ENCODE measurements around the gene MAP4. TPM values are rescaled to one million over a fixed set of nuclear protein-coding genes. Genes with fewer than 3 reads are reported as not detected.

MAP4 gene
- total and polyA plus RNA-seq, 3 experiments from 2014 or later: 55.7 to 117 (median 114) TPM

DNA sequence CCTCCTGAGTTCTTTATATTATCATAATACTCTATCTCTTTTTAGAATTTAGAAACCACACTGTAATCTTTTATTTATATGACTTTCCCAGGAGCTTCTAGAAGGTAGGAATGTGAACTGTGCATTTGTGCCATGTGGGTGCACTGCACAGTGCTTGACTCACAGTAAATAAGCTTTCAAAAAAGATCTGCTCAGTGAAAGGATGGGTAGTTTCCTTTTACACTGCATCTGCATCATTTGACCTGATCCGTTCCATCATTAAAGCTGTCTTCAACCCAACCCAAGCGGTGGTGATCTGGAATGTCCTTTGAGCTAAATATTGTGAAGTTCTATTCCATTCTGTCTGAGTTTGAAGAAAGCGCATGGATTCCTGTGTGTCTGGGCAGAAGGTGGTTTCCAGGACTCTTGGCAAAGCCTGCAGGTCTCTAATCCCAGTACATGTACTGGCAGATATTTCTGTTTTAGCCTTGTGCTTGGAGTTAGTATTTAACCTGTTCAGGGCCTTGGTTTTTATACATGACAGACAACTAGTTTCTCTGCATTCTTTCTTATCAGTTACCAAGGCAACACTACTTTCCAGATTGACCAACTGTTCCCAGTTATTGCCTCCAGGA is 116.6 kb downstream of the MAP4 start:
- Mint-ChIP-seq H3K9me3 (no peaks in the 10 kb centered on the region), H3K36me3 (peaks cover 0 to 60% (median 6%) of the 10 kb centered on the region in 3 donors), H3K4me1 (peaks cover 0 to 8% (median 4%) of the 10 kb centered on the region in 3 donors)

DNA sequence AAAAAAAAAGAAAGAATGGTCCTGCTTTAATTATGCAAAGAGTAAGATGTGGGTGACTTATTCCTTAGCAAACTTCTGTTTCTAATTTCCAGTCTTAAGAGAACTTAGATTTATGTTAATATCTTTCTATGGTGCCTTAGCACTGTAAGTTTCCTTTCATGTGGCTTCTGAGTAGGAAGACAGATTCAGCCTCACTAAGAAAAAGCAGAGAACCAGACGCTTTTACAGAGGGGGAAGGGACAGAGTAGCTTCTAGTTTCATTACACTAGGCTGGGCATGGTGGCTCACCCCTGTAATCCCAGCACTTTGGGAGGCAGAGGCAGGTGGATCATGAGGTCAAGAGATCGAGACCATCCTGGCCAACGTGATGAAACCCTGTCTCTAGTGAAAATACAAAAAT is 118.3 kb downstream of the MAP4 start:
- H3K27me3 Mint-ChIP-seq: no peaks in the 10 kb centered on the region
- peak in 1 of 5 donors; percentile 10 for DNase-seq
- H3K4me1 Mint-ChIP-seq: peaks cover 0 to 8% (median 4%) of the 10 kb centered on the region in 3 donors
- peaks cover 0 to 59% (median 8%) of the 10 kb centered on the region in 3 donors for H3K36me3 Mint-ChIP-seq
- ChIA-PET CTCF (no interaction called here), POLR2A (no interaction called here)
- no peak overlapping the region for H3K4me3 Mint-ChIP-seq
- Histone ChIP-seq H3K9me3 (ENCODE audit: low read length) (no peaks in the 10 kb centered on the region), H3K27ac (ENCODE audit: low read depth, low read length) (no peak overlapping the region), H3K4me3 (ENCODE audit: low read length) (no peak overlapping the region), H3K4me1 (ENCODE audit: insufficient read depth, low read length) (no peaks in the 10 kb centered on the region), H3K36me3 (ENCODE audit: insufficient read depth, low read length) (no peaks in the 10 kb centered on the region), H3K27me3 (ENCODE audit: insufficient read depth, low read length, poor library complexity, severe bottlenecking) (no peaks in the 10 kb centered on the region)
- H3K27ac Mint-ChIP-seq: peak overlapping the region in 1 of 8 donors; percentile 73
- no peaks in the 10 kb centered on the region for H3K9me3 Mint-ChIP-seq

More for the DNA sequence above, 116.6 kb downstream of the MAP4 start:
- ChIA-PET CTCF (no interaction called here), POLR2A (no interaction called here)
- no peak for DNase-seq
- H3K9me3 ChIP-seq (ENCODE audit: low read length): no peaks in the 10 kb centered on the region
- Mint-ChIP-seq H3K4me3 (no peak overlapping the region), H3K27ac (peak overlapping the region in 2 of 8 donors; percentile 17 to 68), H3K27me3 (no peaks in the 10 kb centered on the region)
- H3K4me3 ChIP-seq (ENCODE audit: low read length): no peak overlapping the region
- H3K4me1 ChIP-seq (ENCODE audit: insufficient read depth, low read length): no peaks in the 10 kb centered on the region
- no peaks in the 10 kb centered on the region for H3K27me3 ChIP-seq (ENCODE audit: insufficient read depth, low read length, poor library complexity, severe bottlenecking)
- H3K27ac ChIP-seq (ENCODE audit: low read depth, low read length): no peak overlapping the region
- no peaks in the 10 kb centered on the region for H3K36me3 ChIP-seq (ENCODE audit: insufficient read depth, low read length)

DNA sequence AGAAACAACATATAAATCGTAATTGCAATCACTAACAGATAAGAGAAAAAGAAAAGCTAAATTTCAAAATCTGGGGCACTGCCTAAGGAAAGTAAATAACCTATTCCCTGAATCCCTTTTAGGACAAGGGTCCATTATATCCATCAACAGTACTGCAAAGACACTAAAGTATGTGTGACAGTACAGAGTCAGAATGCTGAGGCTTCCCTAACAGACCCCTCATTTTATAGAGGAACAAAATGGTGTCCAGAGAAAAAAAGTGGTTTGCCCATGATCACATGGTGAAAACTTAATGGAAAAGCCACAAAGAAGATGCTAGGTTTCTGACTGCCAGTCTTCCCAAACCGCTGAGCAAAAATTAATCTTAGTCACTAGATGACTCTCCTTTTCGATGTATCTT is 119.5 kb downstream of the MAP4 start:
- ChIA-PET CTCF (no interaction called here), POLR2A (no interaction called here)
- Mint-ChIP-seq H3K27me3 (no peaks in the 10 kb centered on the region), H3K4me1 (peaks cover 0 to 11% (median 4%) of the 10 kb centered on the region in 3 donors), H3K27ac (peak overlapping the region in 1 of 8 donors; percentile 48), H3K36me3 (peaks cover 0 to 63% (median 13%) of the 10 kb centered on the region in 3 donors), H3K4me3 (no peak overlapping the region), H3K9me3 (no peaks in the 10 kb centered on the region)
- Histone ChIP-seq H3K27me3 (ENCODE audit: insufficient read depth, low read length, poor library complexity, severe bottlenecking) (no peaks in the 10 kb centered on the region), H3K36me3 (ENCODE audit: insufficient read depth, low read length) (peaks cover 6% of the 10 kb centered on the region), H3K27ac (ENCODE audit: low read depth, low read length) (no peak overlapping the region), H3K4me3 (ENCODE audit: low read length) (no peak overlapping the region), H3K9me3 (ENCODE audit: low read length) (no peaks in the 10 kb centered on the region), H3K4me1 (ENCODE audit: insufficient read depth, low read length) (no peaks in the 10 kb centered on the region)
- no peak for DNase-seq

DNA sequence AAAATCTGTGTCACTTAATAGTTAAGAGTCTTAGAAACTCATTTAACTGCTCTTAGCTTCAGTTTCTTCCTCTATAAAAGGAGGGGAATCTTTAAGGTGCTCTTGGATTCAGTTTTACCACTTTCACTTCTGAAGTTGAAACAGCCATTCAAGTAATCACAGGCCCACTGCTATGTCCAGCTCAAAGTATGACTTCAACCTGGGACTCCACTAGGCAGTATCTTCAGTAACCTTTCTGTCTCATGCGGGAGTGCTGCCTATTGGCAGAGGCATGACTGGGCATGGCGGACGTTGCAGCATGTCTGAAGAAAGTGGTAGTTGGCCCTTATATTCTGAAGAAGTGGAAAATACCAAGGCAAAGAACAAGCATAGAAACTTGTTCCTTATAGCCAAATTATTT is 121.0 kb downstream of the MAP4 start:
- Mint-ChIP-seq H3K9me3 (no peaks in the 10 kb centered on the region), H3K36me3 (peaks cover 0 to 70% (median 14%) of the 10 kb centered on the region in 3 donors), H3K27me3 (no peaks in the 10 kb centered on the region), H3K4me3 (no peak overlapping the region), H3K27ac (peak overlapping the region in 1 of 8 donors; percentile 22), H3K4me1 (peaks cover 0 to 11% (median 4%) of the 10 kb centered on the region in 3 donors)
- no peak for DNase-seq
- CTCF ChIA-PET: no interaction called here
- H3K36me3 ChIP-seq (ENCODE audit: insufficient read depth, low read length): peaks cover 6% of the 10 kb centered on the region
- H3K27me3 ChIP-seq (ENCODE audit: insufficient read depth, low read length, poor library complexity, severe bottlenecking): no peaks in the 10 kb centered on the region
- no peak overlapping the region for H3K4me3 ChIP-seq (ENCODE audit: low read length)
- no peak overlapping the region for H3K27ac ChIP-seq (ENCODE audit: low read depth, low read length)
- no peaks in the 10 kb centered on the region for H3K9me3 ChIP-seq (ENCODE audit: low read length)
- POLR2A ChIA-PET: no interaction called here
- no peaks in the 10 kb centered on the region for H3K4me1 ChIP-seq (ENCODE audit: insufficient read depth, low read length)

- H3K4me3 ChIP-seq (ENCODE audit: low read length): no peak overlapping the region
- no peaks in the 10 kb centered on the region for H3K27me3 ChIP-seq (ENCODE audit: insufficient read depth, low read length, poor library complexity, severe bottlenecking)
- ChIA-PET CTCF (interaction anchor here (0.8 to 1.4 kb wide), 3 partner anchors 14 to 266 kb away, joined by 3 read pairs; no protein-coding TSS in a partner anchor), POLR2A (interaction anchor here (0.6 kb wide), 1 partner anchor 276 kb away, joined by 3 read pairs; no protein-coding TSS in a partner anchor)
- peaks cover 6% of the 10 kb centered on the region for H3K36me3 ChIP-seq (ENCODE audit: insufficient read depth, low read length)
- DNase-seq: no peak
- H3K4me3 Mint-ChIP-seq: no peak overlapping the region
- peaks cover 0 to 69% (median 14%) of the 10 kb centered on the region in 3 donors for H3K36me3 Mint-ChIP-seq
- no peak overlapping the region for H3K27ac ChIP-seq (ENCODE audit: low read depth, low read length)
- H3K9me3 Mint-ChIP-seq: no peaks in the 10 kb centered on the region
- H3K9me3 ChIP-seq (ENCODE audit: low read length): no peaks in the 10 kb centered on the region
- no peaks in the 10 kb centered on the region for H3K4me1 ChIP-seq (ENCODE audit: insufficient read depth, low read length)
- H3K27me3 Mint-ChIP-seq: no peaks in the 10 kb centered on the region
- H3K4me1 Mint-ChIP-seq: peaks cover 0 to 3% (median 0%) of the 10 kb centered on the region in 3 donors
- H3K27ac Mint-ChIP-seq: no peak overlapping the region
Measured at GRCh38 chr3:47892286-47893040, 123.8 kb downstream of the MAP4 start.

- Histone ChIP-seq H3K27me3 (ENCODE audit: insufficient read depth, low read length, poor library complexity, severe bottlenecking) (no peaks in the 10 kb centered on the region), H3K36me3 (ENCODE audit: insufficient read depth, low read length) (peaks cover 6% of the 10 kb centered on the region), H3K4me3 (ENCODE audit: low read length) (no peak overlapping the region), H3K4me1 (ENCODE audit: insufficient read depth, low read length) (no peaks in the 10 kb centered on the region), H3K9me3 (ENCODE audit: low read length) (no peaks in the 10 kb centered on the region), H3K27ac (ENCODE audit: low read depth, low read length) (no peak overlapping the region)
- peaks cover 0 to 3% (median 0%) of the 10 kb centered on the region in 3 donors for H3K4me1 Mint-ChIP-seq
- peak overlapping the region in 1 of 8 donors; percentile 38 for H3K27ac Mint-ChIP-seq
- peaks cover 0 to 66% (median 15%) of the 10 kb centered on the region in 3 donors for H3K36me3 Mint-ChIP-seq
- H3K9me3 Mint-ChIP-seq: peaks cover 0 to under 1% (median 0%) of the 10 kb centered on the region in 5 donors
- ChIA-PET POLR2A (no interaction called here), CTCF (interaction anchor here (1.3 kb wide), 1 partner anchor 266 kb away, joined by 3 read pairs; no protein-coding TSS in a partner anchor)
- H3K27me3 Mint-ChIP-seq: no peaks in the 10 kb centered on the region
- H3K4me3 Mint-ChIP-seq: no peak overlapping the region
- DNase-seq: no peak
Measured at GRCh38 chr3:47891613-47892005, 124.6 kb downstream of the MAP4 start.

GRCh38 chr3:47890828-47891612 is 125.2 kb downstream of the MAP4 start:
- no peak for DNase-seq
- H3K9me3 Mint-ChIP-seq: peaks cover 0 to 2% (median 0%) of the 10 kb centered on the region in 5 donors
- peaks cover 5 to 63% (median 18%) of the 10 kb centered on the region in 3 donors for H3K36me3 Mint-ChIP-seq
- no peak overlapping the region for H3K27ac Mint-ChIP-seq
- CTCF ChIA-PET: no interaction called here
- Histone ChIP-seq H3K36me3 (ENCODE audit: insufficient read depth, low read length) (peaks cover 6% of the 10 kb centered on the region), H3K27ac (ENCODE audit: low read depth, low read length) (no peak overlapping the region), H3K27me3 (ENCODE audit: insufficient read depth, low read length, poor library complexity, severe bottlenecking) (no peaks in the 10 kb centered on the region), H3K4me1 (ENCODE audit: insufficient read depth, low read length) (no peaks in the 10 kb centered on the region), H3K9me3 (ENCODE audit: low read length) (no peaks in the 10 kb centered on the region), H3K4me3 (ENCODE audit: low read length) (no peak overlapping the region)
- no peak overlapping the region for H3K4me3 Mint-ChIP-seq
- H3K4me1 Mint-ChIP-seq: peaks cover 0 to 3% (median 0%) of the 10 kb centered on the region in 3 donors
- POLR2A ChIA-PET: no interaction called here
- no peaks in the 10 kb centered on the region for H3K27me3 Mint-ChIP-seq

Measured in CD8-positive, alpha-beta memory T cell (primary cell).